K562 (cell line): ENCODE data around the gene PPFIBP2. TPM values are rescaled to one million over a fixed set of nuclear protein-coding genes. Genes with fewer than 3 reads are reported as not detected.

Experiments used
- ATAC-seq: fragments of 200-7000 bp; cut with Tn5 transposase; 3 replicates; pipeline ENCODE4 v1.9.1; 2020; ENCODE audit warnings: moderate library complexity
- BruUV-seq: library from RNA; stranded (reverse); fragments of 400-500 nt; replicated peaks from 2 replicates; lab custom pipeline; 2021; lab: Mats Ljungman, UMichigan
- CTCF ChIA-PET: fragments of 300-600 bp; formaldehyde crosslinking; extraction: SDS; loops from one replicate; lab custom pipeline; 2021; ENCODE audit warnings: low intra/inter-chr PET ratio; lab: Yijun Ruan, JAX
- POLR2A ChIA-PET: fragments of 300-600, 350-650 bp; sonication (Branson Sonifier 250); formaldehyde crosslinking; extraction: SDS; loops from one replicate; lab custom pipeline; 2021; ENCODE audit warnings: antibody characterized with exemption, inconsistent platforms; lab: Yijun Ruan, JAX
- DNase-seq, 4 experiments: peaks; one replicate each; pipeline versions ENCODE4 v3.0.0 to v3.0.0-alpha.2; 2011 to 2018; ENCODE audit warnings: low spot score in 3 of 4, mixed read lengths in 3 of 4; ENCODE audit errors: extremely low read depth in 1 of 4
- FAIRE-seq: peaks from 2 replicates; lab custom pipeline; 2011; peaks lifted over from hg19 to GRCh38; lab: Jason Lieb, UNC
- H2AFZ ChIP-seq: 2 replicates; pipeline ENCODE4 v1.6.0; 2011; ENCODE audit warnings: low read depth, low read length, control low read depth, inconsistent platforms
- H3K27ac ChIP-seq: fragments of 200-600 bp; 3 replicates; pipeline ENCODE4 v1.8.0; 2011; ENCODE audit warnings: low read depth, mild to moderate bottlenecking, control low read depth, inconsistent platforms, low read length, moderate library complexity, mixed read lengths; ENCODE audit errors: extremely low read depth
- H3K27me3 ChIP-seq, 2 experiments: fragments of 300-600 bp in 1 of 2; 2 replicates in 1 of 2; 3 replicates in 1 of 2; pipeline versions ENCODE4 v1.6.0 to v1.8.0; 2011; ENCODE audit warnings: inconsistent platforms in 2 of 2, low read length in 2 of 2, mild to moderate bottlenecking in 1 of 2, mixed read lengths in 1 of 2, moderate library complexity in 1 of 2; ENCODE audit not compliant: control insufficient read depth in 2 of 2, insufficient read depth in 2 of 2
- H3K36me3 ChIP-seq: fragments of 300-600 bp; 3 replicates; pipeline ENCODE4 v1.8.0; 2011; ENCODE audit warnings: mild to moderate bottlenecking, low read length, inconsistent platforms; ENCODE audit not compliant: control insufficient read depth, insufficient read depth
- H3K4me1 ChIP-seq, 2 experiments: fragments of 200-600 bp in 1 of 2; replicated peaks in 1 of 2; 2 replicates in 1 of 2; 3 replicates in 1 of 2; pipeline versions ENCODE4 v1.5.1 to v1.8.0; 2011; ENCODE audit warnings: inconsistent platforms in 2 of 2, low read length in 2 of 2, mild to moderate bottlenecking in 1 of 2, mixed read lengths in 1 of 2, moderate library complexity in 1 of 2; ENCODE audit not compliant: control insufficient read depth in 2 of 2, insufficient read depth in 2 of 2
- H3K4me2 ChIP-seq: 2 replicates; pipeline ENCODE4 v1.6.1; 2011; ENCODE audit warnings: low read length, control low read depth, inconsistent platforms, mixed read lengths; ENCODE audit not compliant: insufficient read depth
- H3K4me3 ChIP-seq: fragments of 200-600 bp; sonication (generic), shearing (Covaris generic); 2 replicates; pipeline ENCODE4 v1.5.1; 2016; ENCODE audit warnings: control low read depth, inconsistent platforms
- H3K79me2 ChIP-seq: fragments of 200-600 bp; 3 replicates; pipeline ENCODE4 v1.8.0; 2011; ENCODE audit warnings: low read length, inconsistent platforms; ENCODE audit not compliant: control insufficient read depth, insufficient read depth
- H3K9ac ChIP-seq, 2 experiments: 2 replicates each; pipeline versions ENCODE4 v1.6.0 to v1.6.1; 2011; ENCODE audit warnings: low read depth in 2 of 2, low read length in 2 of 2, control low read depth in 1 of 2, inconsistent platforms in 1 of 2, mild to moderate bottlenecking in 1 of 2, mixed read lengths in 1 of 2; ENCODE audit not compliant: insufficient read depth in 1 of 2
- H3K9me1 ChIP-seq: one replicate; pipeline ENCODE4 v1.6.0; 2011; ENCODE audit warnings: inconsistent platforms, mild to moderate bottlenecking, low read length, moderate library complexity; ENCODE audit not compliant: control insufficient read depth, insufficient read depth
- H3K9me3 ChIP-seq: replicated peaks from 2 replicates; pipeline ENCODE4 v1.5.1; 2011; ENCODE audit warnings: low read depth, low read length, inconsistent platforms; ENCODE audit not compliant: control insufficient read depth, insufficient read depth
- H4K20me1 ChIP-seq: replicated peaks from 2 replicates; pipeline ENCODE4 v1.6.1; 2011; ENCODE audit warnings: low read length, inconsistent platforms, mixed read lengths; ENCODE audit not compliant: control insufficient read depth, insufficient read depth
- BCLAF1 ChIP-seq, 2 experiments: fragments of 450-650 bp in 1 of 2; IDR thresholded peaks; 2 replicates each; pipeline ENCODE4 v1.6.1; 2011 to 2017; ENCODE audit warnings: low read depth in 2 of 2, antibody characterized with exemption in 1 of 2, borderline replicate concordance in 1 of 2, low read length in 1 of 2, mild to moderate bottlenecking in 1 of 2, mixed read lengths in 1 of 2; ENCODE audit not compliant: control insufficient read depth in 1 of 2
- BRF2 ChIP-seq: IDR thresholded peaks from 3 replicates; pipeline ENCODE4 v1.6.1; 2011; ENCODE audit warnings: borderline replicate concordance, mild to moderate bottlenecking; ENCODE audit not compliant: insufficient read length, insufficient read depth
- CREB1 ChIP-seq, 2 experiments: sonication (generic) in 1 of 2; formaldehyde crosslinking in 1 of 2; IDR thresholded peaks; 2 replicates each; pipeline versions ENCODE4 v1.6.1 to v1.8.0; 2012 to 2022; ENCODE audit warnings: inconsistent platforms in 1 of 2, mild to moderate bottlenecking in 1 of 2, missing genetic modification reagents in 1 of 2, moderate library complexity in 1 of 2
- GATA2 ChIP-seq: sonication (generic); formaldehyde crosslinking; IDR thresholded peaks from 2 replicates; pipeline ENCODE4 v1.4.0; 2020; ENCODE audit warnings: mild to moderate bottlenecking, missing genetic modification reagents
- KDM1A ChIP-seq, 2 experiments: fragments of 450-650 bp; IDR thresholded peaks; 2 replicates each; pipeline ENCODE4 v1.6.1; 2016; ENCODE audit warnings: mild to moderate bottlenecking in 2 of 2
- KDM5B ChIP-seq: fragments of 200-600 bp; sonication (generic); IDR thresholded peaks from 2 replicates; pipeline ENCODE4 v1.6.1; 2012; ENCODE audit warnings: low read depth, mild to moderate bottlenecking, moderate library complexity, low read length, control low read depth, inconsistent platforms; ENCODE audit not compliant: insufficient replicate concordance
- NCOR1 ChIP-seq: fragments of 450-650 bp; IDR thresholded peaks from 2 replicates; pipeline ENCODE4 v1.6.1; 2016; ENCODE audit warnings: mild to moderate bottlenecking, moderate library complexity
- PHF21A ChIP-seq: fragments of 450-650 bp; IDR thresholded peaks from 2 replicates; pipeline ENCODE4 v1.6.1; 2017; ENCODE audit warnings: low read depth, borderline replicate concordance
- TRIM28 ChIP-seq: fragments of 450-650 bp; IDR thresholded peaks from 2 replicates; pipeline ENCODE4 v1.6.1; 2017
- ZKSCAN1 ChIP-seq: fragments of 150-350 bp; IDR thresholded peaks from 2 replicates; pipeline ENCODE4 v1.6.1; 2016; ENCODE audit warnings: low read depth, low read length
- WGBS: fragments of 100-300 bp; shearing (Covaris generic); methylation state at CpG from one replicate; pipeline ENCODE4 v1.1.6; 2016; ENCODE audit warnings: low coverage, mixed read lengths; ENCODE audit not compliant: insufficient coverage; ENCODE audit errors: missing lambda C conversion rate; 5-methylcytosine and 5-hydroxymethylcytosine counted together
- in situ Hi-C: fragments of 300-500 bp; cut with MboI; formaldehyde crosslinking; loops from 4 replicates; pipeline ENCODE4 v1.15.0; 2018; ENCODE audit warnings: inconsistent platforms, mixed read lengths
- intact Hi-C: fragments of 100-400 bp; cut with micrococcal nuclease; formaldehyde crosslinking; loops from 2 replicates; pipeline ENCODE4 v1.14.2; 2022
- polyA plus RNA-seq, 8 experiments: library from polyadenylated mRNA; depleted of rRNA in 4 of 8; stranded (reverse) in 5 of 8; unstranded in 3 of 8; fragments of >200 nt; fragmentation: Nextera tagmentation in 2 of 8; fragmentation: Illumina TruSeq in 1 of 8; extraction: Ambion mirVana in 2 of 8; extraction: Trizol in 1 of 8; gene quantifications; 2 replicates each; pipeline versions ENCODE4 v1.2.1 to v1.2.3, GENCODE V29; 2011 to 2014; ENCODE audit warnings: inconsistent platforms in 1 of 8, missing spikeins in 1 of 8
- total RNA-seq, 7 experiments: library from RNA; depleted of rRNA in 6 of 7; stranded (reverse); fragments of >200 nt in 6 of 7; fragmentation: Illumina TruSeq in 2 of 7; extraction: Trizol in 2 of 7; gene quantifications; 2 replicates each; pipeline versions ENCODE4 v1.2.1 to v1.2.3, GENCODE V29; 2011 to 2021; ENCODE audit warnings: low replicate concordance in 1 of 7
- TF ChIP-seq, protein P1 (sequence below): conservative IDR thresholded peaks from 2 replicates; pipeline ENCODE4 v1.6.1; 2011; ENCODE audit warnings: low read depth, mild to moderate bottlenecking, low read length; ENCODE audit not compliant: control insufficient read depth
- TF ChIP-seq, protein P2 (sequence below): sonication (generic); formaldehyde crosslinking; IDR thresholded peaks from 2 replicates; pipeline ENCODE4 v1.9.0; 2022; ENCODE audit warnings: mild to moderate bottlenecking, missing genetic modification reagents
- TF ChIP-seq, protein P3 (sequence below): fragments of 450-650 bp; formaldehyde crosslinking; IDR thresholded peaks from 2 replicates; pipeline ENCODE4 v1.4.0; 2020; ENCODE audit warnings: mild to moderate bottlenecking, moderate library complexity

The PPFIBP2 gene
- total and polyA plus RNA-seq, 9 of the 15 experiments (the other 6 are each of a cell fraction or from before 2014, with no cell fraction given): 0.18 to 3.4 (median 1.2) TPM

DNA sequence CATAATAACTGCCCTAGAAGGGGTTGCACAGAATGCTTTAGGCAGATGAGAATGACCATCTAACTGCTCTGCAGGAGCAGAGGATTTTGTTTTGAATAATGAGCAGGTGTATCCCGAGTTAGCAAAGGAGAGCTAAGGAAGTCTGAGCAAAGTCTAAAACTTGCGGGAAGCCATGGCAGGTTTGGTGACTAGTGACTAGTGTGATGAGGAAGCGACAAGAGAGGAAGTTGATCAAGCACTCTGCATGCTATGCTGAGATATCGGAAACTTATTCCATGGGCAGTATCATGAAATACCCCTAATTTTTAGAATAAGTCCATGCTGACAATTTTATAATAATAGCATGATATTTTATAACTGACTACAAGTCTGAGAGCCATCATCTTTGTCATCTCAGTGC lies 15.6 kb upstream of the PPFIBP2 start:
- Histone ChIP-seq H3K4me1 (peaks cover 0 to 3% of the 10 kb centered on the region in 2 experiments; a peak in 2 of 5 replicates), H3K79me2 (no peaks in the 10 kb centered on the region), H3K9me1 (no peaks in the 10 kb centered on the region), H3K36me3 (no peaks in the 10 kb centered on the region), H3K4me3 (no peak overlapping the region), H4K20me1 (no peaks in the 10 kb centered on the region; the same call in 1 of the 2 replicates), H3K27me3 (peaks cover 0 to 8% of the 10 kb centered on the region in 2 experiments; a peak in 2 of 5 replicates), H3K4me2 (no peak overlapping the region), H3K27ac (no peak overlapping the region), H3K9me3 (no peaks in the 10 kb centered on the region), H3K9ac (no peak overlapping the region), H2AFZ (no peak overlapping the region)
- ChIA-PET POLR2A (no interaction called here), CTCF (no interaction called here)
- intact Hi-C loops: no loop called here
- WGBS: 3% methylated on average over 4 of the region's 4 CpGs
- ATAC-seq (no peak), FAIRE-seq (no peak), DNase-seq (no peak)
- TF ChIP-seq, protein P1, sequence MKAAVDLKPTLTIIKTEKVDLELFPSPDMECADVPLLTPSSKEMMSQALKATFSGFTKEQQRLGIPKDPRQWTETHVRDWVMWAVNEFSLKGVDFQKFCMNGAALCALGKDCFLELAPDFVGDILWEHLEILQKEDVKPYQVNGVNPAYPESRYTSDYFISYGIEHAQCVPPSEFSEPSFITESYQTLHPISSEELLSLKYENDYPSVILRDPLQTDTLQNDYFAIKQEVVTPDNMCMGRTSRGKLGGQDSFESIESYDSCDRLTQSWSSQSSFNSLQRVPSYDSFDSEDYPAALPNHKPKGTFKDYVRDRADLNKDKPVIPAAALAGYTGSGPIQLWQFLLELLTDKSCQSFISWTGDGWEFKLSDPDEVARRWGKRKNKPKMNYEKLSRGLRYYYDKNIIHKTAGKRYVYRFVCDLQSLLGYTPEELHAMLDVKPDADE: no peak
- TF ChIP-seq KDM1A (IDR thresholded peaks at IDR 0.05) (no peak), KDM5B (no peak), ZKSCAN1 (no peak), BCLAF1 (IDR thresholded peaks at IDR 0.05; ENCODE audit: borderline replicate concordance in 1 of 2, control insufficient read depth in 1 of 2, low read depth in 2 of 2, low read length in 1 of 2) (no peak), CREB1 (IDR thresholded peaks at IDR 0.05) (no peak), CREB1 (CRISPR knock-in tag; IDR thresholded peaks at IDR 0.05) (no peak), BRF2 (no peak), TRIM28 (no peak), NCOR1 (no peak), GATA2 (no peak), PHF21A (no peak)
- TF ChIP-seq, protein P2, sequence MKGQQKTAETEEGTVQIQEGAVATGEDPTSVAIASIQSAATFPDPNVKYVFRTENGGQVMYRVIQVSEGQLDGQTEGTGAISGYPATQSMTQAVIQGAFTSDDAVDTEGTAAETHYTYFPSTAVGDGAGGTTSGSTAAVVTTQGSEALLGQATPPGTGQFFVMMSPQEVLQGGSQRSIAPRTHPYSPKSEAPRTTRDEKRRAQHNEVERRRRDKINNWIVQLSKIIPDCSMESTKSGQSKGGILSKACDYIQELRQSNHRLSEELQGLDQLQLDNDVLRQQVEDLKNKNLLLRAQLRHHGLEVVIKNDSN (CRISPR knock-in tag): no peak
- TF ChIP-seq, protein P3, sequence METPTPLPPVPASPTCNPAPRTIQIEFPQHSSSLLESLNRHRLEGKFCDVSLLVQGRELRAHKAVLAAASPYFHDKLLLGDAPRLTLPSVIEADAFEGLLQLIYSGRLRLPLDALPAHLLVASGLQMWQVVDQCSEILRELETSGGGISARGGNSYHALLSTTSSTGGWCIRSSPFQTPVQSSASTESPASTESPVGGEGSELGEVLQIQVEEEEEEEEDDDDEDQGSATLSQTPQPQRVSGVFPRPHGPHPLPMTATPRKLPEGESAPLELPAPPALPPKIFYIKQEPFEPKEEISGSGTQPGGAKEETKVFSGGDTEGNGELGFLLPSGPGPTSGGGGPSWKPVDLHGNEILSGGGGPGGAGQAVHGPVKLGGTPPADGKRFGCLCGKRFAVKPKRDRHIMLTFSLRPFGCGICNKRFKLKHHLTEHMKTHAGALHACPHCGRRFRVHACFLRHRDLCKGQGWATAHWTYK (CRISPR knock-in tag): no peak
- BruUV-seq: no TSS peak
- in situ Hi-C loops: no loop called here
